Activated effector memory CD4-positive, alpha-beta T cell treated with Interleukin-2 at 50 U/mL for 16 hours (primary cell): ENCODE measurements around the gene TACC2.

Experiments
- DNase-seq: peaks from one replicate; pipeline ENCODE4 v3.0.0-alpha.2; 2020

Gene TACC2

DNA sequence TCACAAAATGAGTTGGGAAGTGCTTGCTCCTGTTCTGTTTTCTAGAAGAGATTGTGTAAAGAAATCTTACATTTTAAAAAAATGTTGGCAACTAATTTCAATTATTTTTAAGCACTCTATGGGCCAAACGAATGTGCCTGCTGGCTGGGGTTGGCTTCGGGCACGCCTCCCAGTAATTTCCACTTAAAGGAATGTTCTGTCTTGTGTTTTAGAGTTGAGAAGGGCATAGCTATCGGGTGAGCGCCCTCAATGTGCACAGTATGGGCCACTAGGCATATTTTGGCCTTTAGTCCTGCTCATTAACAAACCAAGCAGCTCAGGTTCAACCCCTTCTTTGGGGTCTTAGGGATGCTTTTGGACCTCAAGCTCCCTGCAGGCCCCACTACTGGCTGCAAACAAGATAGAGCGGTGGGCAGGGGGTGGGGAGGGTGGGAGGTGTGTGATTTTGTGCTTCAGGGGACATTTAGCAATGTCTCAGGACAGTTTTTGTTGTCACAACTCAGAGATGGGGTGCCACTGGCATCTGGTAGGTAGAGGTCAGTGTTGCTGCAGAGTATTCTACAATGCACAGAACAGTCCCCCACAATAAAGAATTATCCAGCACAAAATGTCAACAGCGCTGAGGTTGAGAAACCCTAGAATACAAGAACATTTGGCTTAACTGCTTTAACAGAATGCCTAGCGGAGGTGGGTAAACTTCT lies 40.7 kb downstream of the TACC2 start:
- DNase-seq = no peak

DNA sequence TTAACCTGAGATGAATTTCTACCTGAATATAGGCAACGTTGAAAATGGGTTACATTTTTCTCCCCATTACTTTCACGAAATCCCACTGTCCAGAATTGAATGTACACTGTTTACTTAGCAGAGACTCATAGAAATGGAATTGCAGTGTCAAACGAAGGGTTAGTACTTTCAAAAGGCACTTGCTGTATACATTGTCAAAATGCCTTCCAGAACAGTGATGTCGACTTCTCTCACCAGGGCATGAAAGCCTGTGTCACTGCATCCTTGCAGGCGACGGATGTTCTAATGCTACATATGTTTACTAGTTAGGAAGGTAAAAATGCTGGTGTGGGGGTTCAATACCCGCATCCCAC lies 41.2 kb downstream of the TACC2 start:
- no peak for DNase-seq

DNA sequence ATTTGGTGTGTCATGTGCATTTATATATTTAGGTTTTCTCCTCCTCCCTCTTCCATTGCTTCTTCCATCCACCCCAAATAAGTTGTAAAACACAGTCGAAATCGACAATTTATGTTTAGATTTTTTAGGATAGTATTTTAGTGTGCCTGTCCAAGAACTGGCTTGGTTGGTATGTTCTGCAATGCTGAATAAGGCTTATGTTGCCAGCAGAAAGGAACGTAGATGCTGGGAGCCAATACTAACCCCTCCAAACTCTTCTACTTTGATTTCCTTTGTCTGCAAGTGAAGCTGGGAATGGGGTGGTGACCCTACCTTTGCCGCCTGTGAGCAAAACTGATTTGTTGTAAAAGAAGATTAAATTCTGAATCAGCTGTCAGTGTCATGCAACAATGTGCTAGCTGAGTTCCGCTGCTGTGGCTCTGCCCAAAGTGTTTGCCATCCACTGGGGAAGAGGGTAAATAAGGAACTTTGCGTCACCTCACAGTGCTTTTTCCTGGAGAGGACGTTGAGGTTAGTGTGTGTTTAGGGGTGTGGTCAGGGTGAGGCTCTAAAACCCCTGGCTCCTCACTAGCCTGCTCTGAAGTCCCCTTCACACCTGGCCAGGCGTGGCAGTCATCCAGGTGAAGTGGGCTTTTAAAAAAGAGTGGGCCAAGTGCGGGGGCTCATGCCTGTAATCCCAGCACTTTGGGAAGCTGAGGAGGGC lies 44.4 kb downstream of the TACC2 start:
- no peak for DNase-seq

DNA sequence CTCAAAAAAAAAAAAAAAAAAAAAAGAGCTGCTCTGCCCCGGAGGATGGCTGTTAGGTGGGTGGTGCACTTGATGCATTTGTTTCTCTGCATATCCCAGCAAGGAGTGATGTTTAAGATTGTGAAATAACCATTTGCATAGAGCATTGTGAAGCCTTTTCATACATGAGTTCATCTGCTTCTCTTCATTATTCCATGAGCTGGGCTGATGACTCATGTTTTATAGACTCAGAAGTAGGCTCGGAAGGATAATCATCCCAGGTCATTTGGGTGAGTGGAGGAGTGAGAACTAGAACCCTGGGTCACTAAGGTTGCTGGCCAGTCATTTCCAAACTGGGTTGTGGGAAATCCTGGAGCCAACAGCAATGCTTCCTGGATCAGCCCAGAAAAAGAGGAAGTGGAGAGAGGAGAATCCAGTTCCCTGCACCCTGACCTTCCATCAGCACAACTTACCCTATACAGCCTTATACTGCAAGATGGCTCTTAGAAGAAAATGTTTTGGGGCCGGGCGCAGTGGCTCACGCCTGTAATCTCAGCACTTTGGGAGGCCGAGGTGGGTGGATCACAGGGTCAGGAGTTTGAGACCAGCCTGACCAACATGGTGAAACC lies 45.3 kb downstream of the TACC2 start:
- DNase-seq = no peak

DNA sequence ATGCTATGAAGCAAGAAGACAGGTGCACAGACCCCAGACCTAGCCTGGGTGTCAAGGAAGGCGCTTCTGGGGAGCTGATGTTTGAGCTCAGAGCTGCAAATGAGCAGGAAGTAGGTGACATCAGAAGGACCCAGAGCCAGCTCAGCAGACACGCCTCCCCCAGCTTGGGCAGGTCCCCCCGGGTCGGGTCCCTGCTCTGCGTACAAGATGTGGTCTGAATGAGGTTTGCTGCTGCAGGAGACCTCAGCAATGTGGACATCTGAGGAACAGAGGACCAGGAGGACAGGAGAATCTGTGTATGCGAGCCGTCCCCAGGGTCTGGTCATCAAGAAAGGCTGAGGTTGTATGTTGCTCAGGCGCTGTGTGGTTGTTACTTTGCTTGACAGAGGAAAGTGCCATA lies 51.8 kb downstream of the TACC2 start:
- no peak for DNase-seq

DNA sequence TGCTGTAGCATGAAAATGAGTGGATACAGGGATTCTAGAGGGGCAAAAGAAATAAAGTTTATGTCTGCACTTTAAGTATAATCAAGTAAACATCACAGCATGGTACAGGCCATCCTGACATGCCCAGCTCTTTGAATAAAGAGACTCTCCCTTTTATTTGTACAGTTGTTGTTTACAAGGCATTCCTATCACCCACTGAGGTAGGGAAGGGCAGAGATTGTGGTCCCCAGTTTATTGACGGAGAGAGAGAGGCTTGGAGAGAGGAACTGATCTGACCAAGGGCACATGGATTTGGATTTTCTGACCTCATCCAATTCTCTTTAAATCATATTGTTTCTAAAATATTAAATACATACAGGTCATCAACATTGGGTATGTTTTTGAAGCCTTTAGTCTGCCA lies 53.9 kb downstream of the TACC2 start:
- no peak for DNase-seq

DNA sequence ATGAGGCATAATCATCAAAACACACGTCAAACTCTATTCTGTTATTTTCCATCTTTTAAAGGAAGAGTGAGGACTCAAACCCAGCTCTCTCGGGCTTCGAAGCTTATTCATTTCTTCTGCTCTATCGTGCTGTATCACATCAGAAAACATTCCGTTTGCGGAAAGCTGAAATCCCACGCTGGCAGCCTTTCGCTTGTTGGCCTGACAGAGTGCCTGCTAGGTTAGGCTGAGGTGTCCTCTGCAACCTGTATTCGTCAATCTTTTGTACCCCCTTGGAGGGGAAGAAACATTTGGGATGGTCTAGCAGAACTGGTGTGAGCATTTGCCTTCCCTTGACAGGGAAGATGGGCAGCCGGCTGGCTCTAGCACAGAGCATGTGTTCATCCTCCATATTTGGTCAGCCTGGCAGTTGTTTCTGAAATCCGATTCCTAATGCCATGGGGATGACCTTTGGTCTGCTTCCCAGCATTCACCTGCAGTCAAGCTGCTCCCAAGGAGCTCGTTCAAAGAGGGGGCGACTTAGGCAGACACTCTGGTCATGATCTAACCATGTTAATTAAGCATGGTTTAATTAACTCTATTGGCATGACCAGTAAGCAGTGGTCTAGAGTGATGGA lies 55.2 kb downstream of the TACC2 start:
- DNase-seq = no peak

DNA sequence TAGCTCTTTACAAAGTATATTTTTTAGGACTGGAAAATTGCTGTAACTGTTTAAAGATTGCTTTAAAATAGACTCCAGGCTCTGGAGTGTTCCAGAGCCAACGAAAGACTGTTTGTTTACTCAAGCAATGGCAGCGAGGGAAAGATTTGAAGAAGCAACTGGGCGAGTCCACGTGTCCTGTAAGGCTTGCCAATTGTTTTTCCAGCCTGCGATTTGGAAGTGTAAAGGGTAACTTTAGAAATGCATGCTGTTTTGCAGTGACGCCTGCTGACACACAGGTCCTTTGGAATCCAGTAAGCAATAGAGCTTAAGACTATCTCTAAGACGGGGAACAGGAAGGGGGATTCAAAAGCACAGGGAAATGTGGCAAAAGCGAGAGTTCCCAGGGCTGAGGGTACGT lies 55.8 kb downstream of the TACC2 start:
- no peak for DNase-seq

DNA sequence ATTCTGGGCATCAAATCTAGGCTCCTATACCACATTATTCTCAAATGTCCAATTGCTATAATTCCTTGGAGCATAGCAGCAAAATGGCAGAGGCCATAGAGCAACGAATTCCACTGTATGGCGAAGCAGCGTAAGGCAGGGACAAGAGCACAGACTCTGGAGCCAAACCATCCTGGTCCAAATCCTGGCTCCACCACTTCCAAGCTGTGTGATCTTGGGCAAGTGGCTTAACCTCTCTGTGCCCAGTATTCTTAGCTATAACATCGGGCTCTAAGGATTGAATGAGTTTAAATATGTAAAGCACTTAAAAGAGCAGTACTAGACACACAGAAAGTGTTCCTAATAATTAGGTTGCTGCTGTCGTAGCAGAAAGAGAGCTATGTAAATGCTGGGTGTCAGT lies 56.2 kb downstream of the TACC2 start:
- no peak for DNase-seq

DNA sequence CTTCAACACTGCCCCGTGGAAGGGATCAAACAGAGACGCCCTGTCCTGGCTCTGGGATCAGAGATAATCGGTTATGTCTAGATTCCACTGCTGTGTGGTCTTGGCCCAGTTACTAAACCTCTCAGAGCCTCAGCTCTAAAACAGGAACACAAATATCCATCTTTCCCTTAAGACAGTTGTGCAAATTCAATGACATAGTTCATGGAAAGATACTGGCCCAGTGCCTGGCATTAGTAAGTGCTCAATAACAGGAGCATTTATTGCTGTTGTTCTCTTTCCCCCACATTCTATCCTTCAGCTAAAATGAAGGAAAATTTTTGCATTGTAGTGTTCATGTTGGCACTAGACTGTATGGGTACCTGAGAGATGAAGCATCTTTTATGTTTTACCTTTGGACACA lies 58.6 kb downstream of the TACC2 start:
- DNase-seq = no peak

DNA sequence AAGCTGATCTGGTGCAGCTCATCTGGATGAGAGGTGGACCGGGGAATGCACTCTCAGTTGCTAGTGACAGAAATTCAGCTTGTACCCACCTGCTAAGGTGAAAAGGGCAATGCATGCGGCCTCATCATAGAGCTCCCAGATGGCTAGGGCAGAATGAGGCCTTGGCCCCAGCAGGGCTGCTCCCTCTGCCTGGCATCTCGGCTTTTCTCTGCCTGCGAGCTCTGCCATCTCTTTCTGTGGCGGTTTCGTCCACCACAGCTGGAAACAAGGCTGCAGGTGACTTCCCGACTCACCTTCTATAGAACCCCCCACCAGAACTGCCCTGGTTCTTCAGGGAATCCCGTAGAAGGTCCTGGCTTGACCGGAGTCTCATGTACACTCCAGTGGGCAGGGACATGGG lies 60.1 kb downstream of the TACC2 start:
- no peak for DNase-seq

DNA sequence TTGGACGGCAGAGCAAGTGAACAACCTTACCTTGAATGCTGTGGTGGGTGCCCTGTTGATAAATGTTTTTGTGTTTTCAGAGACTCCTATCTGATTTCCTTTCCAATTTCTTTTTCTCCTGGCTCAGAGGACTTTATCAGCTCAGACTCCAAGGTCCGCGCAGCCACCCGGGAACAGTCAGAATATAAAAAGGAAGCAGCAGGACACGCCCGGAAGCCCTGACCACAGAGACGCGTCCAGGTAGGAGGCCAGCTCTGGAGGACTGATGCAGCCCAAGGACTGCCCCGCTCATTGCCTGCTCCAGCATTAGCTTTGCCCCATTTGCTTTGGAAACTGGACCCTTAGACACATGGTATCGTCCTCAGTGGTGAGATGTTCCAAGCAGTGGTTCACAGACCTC lies 61.3 kb downstream of the TACC2 start:
- DNase-seq = no peak

DNA sequence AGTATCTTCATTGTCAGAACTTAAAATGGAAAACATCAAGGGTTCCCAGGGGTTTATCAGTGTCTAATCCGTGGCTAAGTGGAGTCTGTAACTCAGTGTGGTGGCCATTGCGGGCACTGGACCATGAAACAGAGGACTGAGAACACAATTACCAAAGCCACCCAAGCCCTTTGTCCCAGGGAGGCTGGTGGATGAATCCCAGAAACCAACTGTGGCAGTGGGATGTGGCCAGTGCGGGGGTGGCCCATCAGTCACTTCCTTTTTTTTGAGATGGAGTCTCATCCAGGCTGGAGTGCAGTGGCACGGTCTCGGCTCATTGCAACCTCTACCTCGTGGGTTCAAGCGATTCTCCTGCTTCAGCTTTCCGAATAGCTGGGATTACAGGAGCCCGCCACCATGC lies 61.8 kb downstream of the TACC2 start:
- DNase-seq = no peak

DNA sequence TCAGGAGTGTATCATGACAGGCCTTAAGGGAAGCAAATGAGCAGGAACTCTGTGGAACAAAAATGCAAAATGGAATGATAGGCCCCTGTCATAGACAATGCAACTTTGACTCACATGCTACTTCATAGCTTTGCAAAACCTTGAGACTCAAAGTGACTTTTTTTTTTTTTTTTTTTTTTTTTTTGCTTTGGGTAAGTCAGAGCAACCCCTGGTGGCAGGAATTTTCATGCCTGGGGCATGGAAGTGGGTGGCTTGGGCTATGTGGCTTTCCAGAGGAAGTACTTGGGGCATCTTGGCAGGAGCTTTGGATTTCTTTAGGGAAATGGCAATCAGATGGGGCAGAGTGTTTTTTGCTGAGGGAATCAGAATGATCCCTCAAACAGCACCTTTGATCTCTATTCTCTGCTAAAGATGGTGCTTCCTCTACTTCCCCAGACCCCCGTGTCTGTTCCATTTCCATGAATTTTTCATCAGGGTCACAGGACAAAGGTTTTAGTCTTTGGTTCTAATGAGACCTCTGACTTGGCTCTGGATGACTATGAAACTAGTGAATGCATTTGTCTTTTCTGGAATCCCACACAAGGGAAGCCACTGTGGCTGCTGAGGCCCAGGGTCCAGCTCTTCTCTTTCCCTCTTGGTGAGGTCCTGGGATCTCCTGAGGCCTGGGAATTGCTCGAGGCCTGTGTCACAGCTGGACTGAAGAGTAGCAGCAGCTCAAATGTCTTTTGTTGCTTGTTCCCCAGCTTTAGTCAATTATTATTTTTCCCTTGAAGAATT lies 62.8 kb downstream of the TACC2 start:
- no peak for DNase-seq

DNA sequence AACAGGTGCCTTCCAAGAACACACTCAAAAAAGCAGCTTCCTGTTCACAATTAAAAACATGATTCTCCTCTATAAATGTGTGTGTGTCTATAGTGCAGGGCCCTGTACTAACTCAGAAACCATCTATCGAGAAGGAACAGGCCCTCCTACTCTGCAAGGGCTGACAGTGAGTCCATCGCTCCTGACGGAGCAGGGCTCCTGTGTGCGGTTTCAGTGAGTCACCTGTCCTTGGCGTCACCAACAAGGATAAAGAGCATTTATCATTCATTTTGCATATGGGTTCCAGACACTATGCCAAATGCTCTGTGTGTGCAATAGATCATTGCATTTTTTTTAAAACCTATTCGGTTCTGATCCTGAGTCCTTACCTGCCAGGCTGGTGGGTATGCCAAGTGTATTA lies 63.7 kb downstream of the TACC2 start:
- DNase-seq = no peak

DNA sequence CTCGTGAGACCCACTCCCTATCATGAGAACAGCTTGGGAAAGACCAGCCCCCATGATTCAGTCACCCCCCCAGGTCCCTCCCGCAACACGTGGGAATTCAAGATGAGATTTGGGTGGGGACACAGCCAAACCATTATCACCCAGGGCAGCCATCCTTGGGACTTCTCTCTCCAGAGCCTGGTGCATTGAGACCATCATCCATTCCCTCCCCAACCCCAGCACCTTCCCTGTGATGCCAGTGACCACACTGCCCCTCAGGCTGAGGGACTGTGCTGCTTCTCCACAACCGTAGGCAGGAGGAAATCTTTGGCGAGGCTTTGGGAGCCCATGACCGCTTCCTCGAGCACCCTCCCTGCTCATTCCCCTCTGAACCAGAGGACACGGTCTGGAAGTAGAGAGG lies 64.4 kb downstream of the TACC2 start:
- DNase-seq = no peak

DNA sequence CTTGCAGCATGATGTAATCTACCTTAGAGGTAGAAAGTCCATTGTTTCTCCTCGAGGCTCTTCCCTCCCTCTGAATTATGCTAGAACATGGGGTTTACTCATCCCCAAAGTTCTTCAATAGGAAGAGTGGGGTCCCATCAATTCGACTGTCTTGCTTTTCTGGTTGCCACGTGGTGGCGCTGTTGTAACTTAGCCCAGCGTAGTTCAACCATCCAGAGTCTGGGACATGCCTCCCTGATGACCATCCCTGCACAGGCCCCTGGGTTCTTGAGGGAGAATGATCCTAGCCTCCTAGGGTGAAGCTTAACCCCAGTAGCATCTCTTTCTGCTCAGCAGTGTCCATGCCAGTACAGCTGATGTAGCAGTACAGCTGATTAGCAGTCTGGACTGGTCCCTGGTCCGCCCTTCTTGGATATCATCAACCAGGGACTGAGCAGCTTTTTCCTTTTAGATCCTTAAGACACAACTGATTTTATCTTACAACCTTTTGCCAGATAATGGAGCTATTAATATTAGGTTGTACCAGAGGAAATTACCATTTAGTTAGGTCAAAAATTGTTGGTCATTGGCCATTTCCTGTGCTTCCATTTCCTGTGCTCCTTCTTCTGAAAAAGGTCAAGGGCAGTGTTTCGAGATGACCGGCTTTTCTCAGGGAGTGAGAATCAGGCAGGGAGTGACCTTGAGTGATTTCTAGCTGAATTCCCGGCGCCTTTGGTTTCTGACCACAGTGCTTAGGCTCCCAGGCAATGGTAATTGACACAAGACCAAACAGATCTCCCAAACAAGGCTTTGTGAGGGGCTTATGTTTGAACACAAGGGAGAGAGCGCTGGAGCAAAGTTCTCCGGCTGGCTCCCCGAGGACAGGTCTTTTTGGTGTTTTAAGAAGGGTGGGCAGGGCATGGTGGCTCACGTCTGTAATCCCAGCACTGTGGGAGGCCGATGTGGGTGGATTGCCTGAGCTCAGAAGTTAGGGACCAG lies 65.4 kb downstream of the TACC2 start:
- no peak for DNase-seq

DNA sequence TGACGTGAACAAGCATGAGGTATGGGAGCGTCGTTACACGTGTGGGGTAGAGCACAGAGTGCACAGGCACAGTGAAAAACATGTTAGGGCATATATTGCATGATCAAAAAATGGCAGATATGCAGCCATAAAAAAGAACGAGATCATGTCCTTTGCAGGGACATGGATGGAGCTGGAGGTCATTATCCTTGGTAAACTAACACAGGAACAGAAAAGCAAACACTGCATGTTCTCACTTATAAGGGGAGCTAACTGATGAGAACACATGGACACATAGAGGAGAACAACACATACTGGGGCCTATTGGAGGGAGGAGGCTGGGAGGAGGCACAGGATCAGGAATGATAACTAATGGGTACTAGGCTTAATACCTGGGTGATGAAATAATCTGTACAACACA lies 66.3 kb downstream of the TACC2 start:
- DNase-seq = no peak

DNA sequence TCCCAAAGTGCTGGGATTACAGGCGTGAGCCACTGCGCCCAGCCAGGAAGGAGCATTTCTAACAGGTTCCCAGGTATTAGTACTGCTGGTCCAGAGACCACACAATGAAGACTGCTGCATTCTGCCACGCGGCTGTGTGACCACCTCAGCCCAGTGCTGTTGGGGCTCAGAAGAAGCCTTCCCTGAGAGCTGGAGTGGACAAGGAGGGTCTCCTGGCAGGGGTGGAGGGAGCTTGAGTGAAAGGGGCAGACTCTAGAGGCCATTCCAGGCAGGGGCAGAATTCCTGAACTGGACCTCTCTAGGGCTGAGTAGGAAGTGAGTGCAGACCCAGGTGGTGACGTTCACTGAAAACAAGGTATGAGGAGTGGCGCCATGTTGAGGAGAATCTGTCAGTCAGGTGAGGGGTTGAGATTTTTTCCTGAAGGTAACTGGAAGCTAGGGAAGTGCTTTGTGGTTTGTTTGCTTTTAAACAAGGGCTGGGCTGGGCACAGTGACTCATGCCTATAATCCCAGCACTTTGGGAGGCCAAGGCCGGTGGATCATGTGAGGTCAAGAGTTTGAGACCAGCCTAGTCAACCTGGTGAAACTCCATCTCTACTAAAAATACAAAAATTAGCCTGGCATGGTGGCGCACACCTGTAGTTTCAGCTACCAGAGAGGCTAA lies 67.6 kb downstream of the TACC2 start:
- no peak for DNase-seq

DNA sequence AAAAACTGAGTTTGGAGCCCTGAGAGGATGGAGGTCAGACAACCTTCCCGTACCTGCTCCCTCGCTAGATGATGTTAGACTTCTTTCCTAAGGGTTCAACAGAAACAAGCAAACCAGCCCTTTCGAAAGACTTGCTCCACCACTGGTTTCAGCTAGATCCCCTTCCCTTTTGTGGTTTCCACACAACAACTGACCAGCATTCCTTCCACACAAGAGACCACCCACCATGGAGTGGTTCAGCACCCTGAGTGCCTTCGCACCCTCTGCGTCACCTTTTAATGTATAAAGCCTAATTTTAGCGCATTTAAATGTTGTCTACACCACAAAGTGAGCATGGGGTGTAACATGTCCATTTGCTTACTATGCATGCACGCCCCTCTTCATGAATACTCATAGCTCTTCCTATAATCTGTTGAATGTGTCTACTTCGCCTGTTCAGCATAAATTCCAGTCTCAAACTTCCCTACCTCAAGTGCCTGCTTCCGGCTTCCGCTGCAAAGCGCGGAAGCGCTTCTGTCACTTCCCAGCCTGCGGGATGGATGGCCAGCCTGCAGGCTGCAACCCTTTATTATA lies 69.0 kb downstream of the TACC2 start:
- DNase-seq = no peak

DNA sequence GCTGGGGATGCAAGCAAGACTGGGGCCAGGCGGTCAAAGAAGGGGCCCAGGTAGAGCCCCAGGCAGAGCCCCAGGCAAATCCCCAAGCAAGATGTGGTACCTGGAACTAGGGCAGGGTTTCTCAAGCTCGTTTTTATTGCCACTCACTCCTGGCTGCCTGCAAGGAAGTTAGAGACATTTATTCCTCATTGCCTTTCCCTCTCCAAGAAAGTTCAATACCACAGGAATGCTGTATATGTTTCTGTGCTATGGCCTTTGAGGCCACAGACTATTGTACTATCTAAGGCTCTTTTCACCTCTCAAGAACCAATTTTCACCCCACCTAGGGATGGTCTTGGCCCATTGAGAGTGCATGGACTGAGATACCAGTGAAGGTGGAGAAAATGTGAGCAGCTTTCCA lies 71.3 kb downstream of the TACC2 start:
- DNase-seq = no peak
